SU-DHL-6 (cell line): ENCODE data around the gene CDC45.

Experiments
- H2AFZ ChIP-seq: fragments of 200-600 bp; sonication (generic); 2 replicates; pipeline ENCODE4 v1.6.1; 2014; ENCODE audit warnings: low read depth, mild to moderate bottlenecking, moderate library complexity, mixed read lengths, antibody characterized with exemption, low read length; ENCODE audit not compliant: severe bottlenecking
- H3F3A ChIP-seq: fragments of 200-600 bp; shearing (Covaris generic); 2 replicates; pipeline ENCODE4 v1.6.0; 2016; ENCODE audit warnings: antibody characterized with exemption, mild to moderate bottlenecking; ENCODE audit not compliant: insufficient read depth
- H3K27ac ChIP-seq: fragments of 200-600 bp; sonication (generic); 2 replicates; pipeline ENCODE4 v1.5.1; 2016; ENCODE audit warnings: low read depth, mild to moderate bottlenecking, low read length, moderate library complexity, mixed read lengths
- H3K27me3 ChIP-seq: fragments of 200-600 bp; sonication (generic), shearing (Covaris generic); 2 replicates; pipeline ENCODE4 v1.6.0; 2014; ENCODE audit warnings: mild to moderate bottlenecking, low read length
- H3K36me3 ChIP-seq: fragments of 200-600 bp; sonication (generic); 2 replicates; pipeline ENCODE4 v1.6.1; 2014; ENCODE audit warnings: mild to moderate bottlenecking, low read length, mixed read lengths
- H3K4me2 ChIP-seq: fragments of 300-600, 200-600 bp; shearing (Covaris generic), sonication (generic); 2 replicates; pipeline ENCODE4 v1.6.0; 2014; ENCODE audit warnings: low read length, low read depth, mild to moderate bottlenecking; ENCODE audit not compliant: poor library complexity, severe bottlenecking
- H3K4me3 ChIP-seq: fragments of 200-600 bp; sonication (generic); 2 replicates; pipeline ENCODE4 v1.5.1; 2014; ENCODE audit warnings: antibody characterized with exemption, low read length, mild to moderate bottlenecking, mixed read lengths; ENCODE audit not compliant: insufficient read depth, poor library complexity, severe bottlenecking
- H3K79me2 ChIP-seq: fragments of 200-600 bp; sonication (generic); 2 replicates; pipeline ENCODE4 v1.6.1; 2014; ENCODE audit warnings: mild to moderate bottlenecking, low read length, moderate library complexity; ENCODE audit not compliant: insufficient read depth
- H3K9ac ChIP-seq: fragments of 200-600 bp; sonication (generic); 2 replicates; pipeline ENCODE4 v1.7.0; 2014; ENCODE audit warnings: mild to moderate bottlenecking, low read length
- H3K9me2 ChIP-seq: fragments of 200-600 bp; sonication (generic); replicated peaks from 2 replicates; pipeline ENCODE4 v1.6.1; 2014; ENCODE audit warnings: low read length; ENCODE audit not compliant: insufficient read depth
- H3K9me3 ChIP-seq: fragments of 200-600 bp; sonication (generic); 2 replicates; pipeline ENCODE4 v1.6.1; 2014; ENCODE audit warnings: low read length, mixed read lengths; ENCODE audit not compliant: insufficient read depth
- H4K20me1 ChIP-seq: fragments of 200-600 bp; sonication (generic); 2 replicates; pipeline ENCODE4 v1.6.1; 2014; ENCODE audit warnings: low read depth, mild to moderate bottlenecking, antibody characterized with exemption, low read length, moderate library complexity, mixed read lengths
- EZH2phosphoT487 ChIP-seq: fragments of 200-600 bp; sonication (generic), shearing (Covaris generic); conservative IDR thresholded peaks from 2 replicates; pipeline ENCODE4 v1.6.1; 2018; ENCODE audit warnings: mild to moderate bottlenecking, antibody characterized with exemption, low read length, moderate library complexity, mixed read lengths
- TF ChIP-seq, protein P1 (sequence below): fragments of 200-600 bp; sonication (generic); IDR thresholded peaks from one replicate; pipeline ENCODE4 v1.5.1; 2017; ENCODE audit warnings: antibody characterized with exemption, mild to moderate bottlenecking, low read length, moderate library complexity; ENCODE audit not compliant: insufficient read depth, poor library complexity, severe bottlenecking

CDC45 gene

DNA sequence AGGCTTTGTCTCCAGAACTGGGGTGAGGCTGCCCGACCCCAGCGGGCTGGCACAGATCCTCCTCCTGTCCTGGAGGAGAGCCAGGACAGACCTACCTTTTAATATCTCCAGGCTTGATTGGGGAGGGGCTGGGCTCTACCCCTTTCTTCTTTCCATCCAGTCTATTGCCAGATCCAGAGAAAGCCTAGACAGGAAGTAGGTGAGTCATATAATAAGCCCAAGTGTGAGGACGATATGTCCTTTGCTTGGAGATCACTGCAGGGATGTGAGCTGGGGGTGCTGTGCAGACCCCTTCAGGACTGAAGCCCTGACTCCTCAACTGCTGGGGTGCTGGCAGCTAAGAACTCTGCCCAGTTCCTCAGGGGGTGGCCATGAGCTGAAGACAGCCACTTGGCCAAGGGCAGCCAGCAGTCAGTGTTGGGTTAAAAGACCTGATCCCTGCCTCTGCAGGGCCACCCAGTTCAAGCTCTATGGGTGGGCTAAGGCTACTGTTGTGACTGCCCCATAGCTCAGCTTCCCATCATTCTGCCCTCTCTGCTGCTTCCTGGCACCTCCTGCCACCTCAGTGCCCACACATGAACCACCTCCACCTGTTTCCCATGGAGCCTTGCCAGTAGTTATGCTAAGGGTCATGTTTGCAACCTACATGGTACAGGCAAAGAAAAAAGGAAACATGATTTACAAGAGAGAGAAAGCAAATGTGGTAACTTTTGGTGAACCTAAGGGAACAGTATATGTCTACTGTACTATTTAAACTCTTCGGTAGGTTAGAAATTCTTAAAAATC lies 23.9 kb upstream of the CDC45 start:
- no peak for TF ChIP-seq EZH2phosphoT487
- TF ChIP-seq, protein P1, sequence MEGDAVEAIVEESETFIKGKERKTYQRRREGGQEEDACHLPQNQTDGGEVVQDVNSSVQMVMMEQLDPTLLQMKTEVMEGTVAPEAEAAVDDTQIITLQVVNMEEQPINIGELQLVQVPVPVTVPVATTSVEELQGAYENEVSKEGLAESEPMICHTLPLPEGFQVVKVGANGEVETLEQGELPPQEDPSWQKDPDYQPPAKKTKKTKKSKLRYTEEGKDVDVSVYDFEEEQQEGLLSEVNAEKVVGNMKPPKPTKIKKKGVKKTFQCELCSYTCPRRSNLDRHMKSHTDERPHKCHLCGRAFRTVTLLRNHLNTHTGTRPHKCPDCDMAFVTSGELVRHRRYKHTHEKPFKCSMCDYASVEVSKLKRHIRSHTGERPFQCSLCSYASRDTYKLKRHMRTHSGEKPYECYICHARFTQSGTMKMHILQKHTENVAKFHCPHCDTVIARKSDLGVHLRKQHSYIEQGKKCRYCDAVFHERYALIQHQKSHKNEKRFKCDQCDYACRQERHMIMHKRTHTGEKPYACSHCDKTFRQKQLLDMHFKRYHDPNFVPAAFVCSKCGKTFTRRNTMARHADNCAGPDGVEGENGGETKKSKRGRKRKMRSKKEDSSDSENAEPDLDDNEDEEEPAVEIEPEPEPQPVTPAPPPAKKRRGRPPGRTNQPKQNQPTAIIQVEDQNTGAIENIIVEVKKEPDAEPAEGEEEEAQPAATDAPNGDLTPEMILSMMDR: no peak
- no peaks in the 10 kb centered on the region for H3F3A ChIP-seq
- H2AFZ ChIP-seq: no peak overlapping the region
- no peaks in the 10 kb centered on the region for H4K20me1 ChIP-seq
- H3K9me2 ChIP-seq: no peaks in the 10 kb centered on the region
- no peak overlapping the region for H3K9ac ChIP-seq
- H3K79me2 ChIP-seq: no peaks in the 10 kb centered on the region
- H3K27me3 ChIP-seq: no peaks in the 10 kb centered on the region
- no peak overlapping the region for H3K27ac ChIP-seq
- no peak overlapping the region for H3K4me2 ChIP-seq
- no peaks in the 10 kb centered on the region for H3K36me3 ChIP-seq
- H3K9me3 ChIP-seq: no peaks in the 10 kb centered on the region
- no peak overlapping the region for H3K4me3 ChIP-seq

DNA sequence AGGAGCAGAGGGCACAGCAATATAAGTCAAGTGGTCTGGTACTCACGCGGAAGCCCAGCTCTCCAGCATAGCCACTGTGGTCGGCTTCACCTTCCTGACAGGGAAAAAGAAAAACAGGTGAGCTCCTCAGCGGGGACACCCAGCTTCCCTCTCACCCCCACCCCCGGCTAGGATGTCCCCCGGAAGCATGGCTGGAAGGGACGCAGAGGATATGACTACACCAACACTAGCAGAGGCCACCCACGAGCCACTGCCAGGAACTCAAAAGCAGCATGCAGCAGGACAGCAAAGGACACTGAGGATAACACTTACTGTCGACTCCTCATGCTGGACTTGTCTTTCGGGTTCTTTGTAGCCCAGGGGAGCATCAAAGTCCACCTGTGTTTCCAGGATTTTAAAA lies 23.2 kb upstream of the CDC45 start:
- no peak for TF ChIP-seq EZH2phosphoT487
- TF ChIP-seq, protein P1: no peak
- no peaks in the 10 kb centered on the region for H3F3A ChIP-seq
- no peak overlapping the region for H2AFZ ChIP-seq
- H3K9me2 ChIP-seq: no peaks in the 10 kb centered on the region
- no peaks in the 10 kb centered on the region for H3K9me3 ChIP-seq
- no peaks in the 10 kb centered on the region for H3K79me2 ChIP-seq
- no peak overlapping the region for H3K4me3 ChIP-seq
- H3K27ac ChIP-seq: no peak overlapping the region
- no peak overlapping the region for H3K9ac ChIP-seq
- peaks cover 3% of the 10 kb centered on the region; the same call in 1 of the 2 replicates for H3K36me3 ChIP-seq
- no peak overlapping the region for H3K4me2 ChIP-seq
- H4K20me1 ChIP-seq: no peaks in the 10 kb centered on the region
- H3K27me3 ChIP-seq: no peaks in the 10 kb centered on the region

DNA sequence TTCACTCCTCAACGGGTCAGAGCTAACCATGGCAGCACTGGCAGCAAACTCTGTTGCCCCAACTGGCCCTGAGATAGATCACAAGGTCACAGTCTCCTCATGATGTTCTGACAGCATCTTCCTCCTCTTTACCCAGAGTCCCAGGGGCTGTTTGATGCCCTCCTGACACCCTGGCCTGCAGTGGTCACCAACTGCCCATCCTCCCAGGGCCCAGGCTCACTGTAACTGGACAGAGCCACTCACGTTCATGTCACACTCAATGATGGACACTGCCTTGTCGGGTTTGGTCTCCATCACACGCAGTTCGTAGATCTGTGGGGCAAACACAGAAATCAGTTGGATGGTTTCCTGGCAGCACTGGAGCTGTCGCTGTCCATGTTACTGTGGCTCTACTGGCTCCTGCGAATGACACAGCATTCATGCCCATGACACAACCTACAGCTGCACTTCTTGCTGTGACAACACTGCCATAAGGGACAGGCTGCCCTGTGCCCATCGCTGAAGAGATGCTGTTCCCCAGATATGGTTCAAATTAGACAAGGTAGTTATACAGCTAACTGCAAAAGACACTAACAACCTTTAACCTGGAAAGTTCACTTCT lies 21.8 kb upstream of the CDC45 start:
- H3K9me3 ChIP-seq: no peaks in the 10 kb centered on the region
- H3K27me3 ChIP-seq: no peaks in the 10 kb centered on the region
- H3F3A ChIP-seq: no peaks in the 10 kb centered on the region
- H3K9ac ChIP-seq: no peak overlapping the region
- no peaks in the 10 kb centered on the region for H3K79me2 ChIP-seq
- no peak overlapping the region for H3K27ac ChIP-seq
- H3K36me3 ChIP-seq: peaks cover 3% of the 10 kb centered on the region; the same call in 1 of the 2 replicates
- no peak overlapping the region for H3K4me2 ChIP-seq
- no peaks in the 10 kb centered on the region for H3K9me2 ChIP-seq
- no peaks in the 10 kb centered on the region for H4K20me1 ChIP-seq
- no peak overlapping the region for H3K4me3 ChIP-seq
- TF ChIP-seq, protein P1: no peak
- TF ChIP-seq EZH2phosphoT487: no peak
- no peak overlapping the region for H2AFZ ChIP-seq
